ENCODE results near the gene SMYD3.

GRCh38 chr1:246279402-246279801, 227.7 kb downstream of the SMYD3 start:
- TF ChIP-seq CTCF (conservative IDR thresholded peaks at IDR 0.05), result no peak
- no peak for TF ChIP-seq EZH2 (IDR thresholded peaks at IDR 0.05; ENCODE audit: low read depth)
